Stimulated activated CD4-positive, alpha-beta T cell treated with anti-CD3 and anti-CD28 coated beads, Interleukin-4, amount 100 ng/mL, for 48 hours (primary cell): Measurements from ENCODE around the gene TBC1D20.

Experiments
- DNase-seq, 2 donors: peaks; one replicate each; pipeline ENCODE4 v3.0.0-alpha.2; 2020; ENCODE audit warnings: low read depth in 2 of 2

TBC1D20 gene

GRCh38 chr20:420166-420620 is 42.1 kb downstream of the TBC1D20 start:
- DNase-seq: no peak

- no peak for DNase-seq
Observed at GRCh38 chr20:419556-420165, 42.7 kb downstream of the TBC1D20 start.

- DNase-seq: no peak
Observed at GRCh38 chr20:418858-419365, 43.4 kb downstream of the TBC1D20 start.

GRCh38 chr20:417801-418342 is 44.5 kb downstream of the TBC1D20 start:
- no peak for DNase-seq

- no peak for DNase-seq
Observed at GRCh38 chr20:416950-417800, 45.2 kb downstream of the TBC1D20 start.

GRCh38 chr20:415820-416322 is 46.5 kb downstream of the TBC1D20 start:
- no peak for DNase-seq

- no peak for DNase-seq
Observed at GRCh38 chr20:414161-414560, 48.2 kb downstream of the TBC1D20 start.

GRCh38 chr20:412081-412480 is 50.3 kb downstream of the TBC1D20 start:
- DNase-seq: no peak

- DNase-seq: no peak
Observed at GRCh38 chr20:409697-410559, 52.4 kb downstream of the TBC1D20 start.

- no peak for DNase-seq
Observed at GRCh38 chr20:408843-409696, 53.3 kb downstream of the TBC1D20 start.

GRCh38 chr20:407953-408842 is 54.1 kb downstream of the TBC1D20 start, which contains the start of gene RBCK1:
RBCK1 (plus strand) TSS chr20:408299; CDS start chr20:408758, 459 bp downstream.
- peak; percentile 75 to 84 for DNase-seq

GRCh38 chr20:407133-407952 is 55.0 kb downstream of the TBC1D20 start:
- DNase-seq: peak; percentile 52 to 67

GRCh38 chr20:406200-407132 is 55.9 kb downstream of the TBC1D20 start:
- no peak for DNase-seq

GRCh38 chr20:404088-404487 is 58.2 kb downstream of the TBC1D20 start:
- no peak for DNase-seq

- DNase-seq: no peak
Observed at GRCh38 chr20:403582-403957, 58.8 kb downstream of the TBC1D20 start.

GRCh38 chr20:402898-403581 is 59.3 kb downstream of the TBC1D20 start:
- DNase-seq: no peak

GRCh38 chr20:402496-402885 is 59.8 kb downstream of the TBC1D20 start:
- no peak for DNase-seq
